GM21737 (cell line): ENCODE results near the gene ATF6B.
"Not testable (repeated sequence)": the region's sequence is repeated elsewhere in the genome, so short reads cannot be mapped to it uniquely, and the experiment has no call there.

ENCODE experiments used
- ATAC-seq: cut with Tn5 transposase; IDR thresholded peaks from one replicate; pipeline ENCODE4 v1.9.1; 2021; ENCODE audit warnings: mild to moderate bottlenecking, moderate library complexity; ENCODE audit not compliant: unreplicated experiment

ATF6B gene

DNA sequence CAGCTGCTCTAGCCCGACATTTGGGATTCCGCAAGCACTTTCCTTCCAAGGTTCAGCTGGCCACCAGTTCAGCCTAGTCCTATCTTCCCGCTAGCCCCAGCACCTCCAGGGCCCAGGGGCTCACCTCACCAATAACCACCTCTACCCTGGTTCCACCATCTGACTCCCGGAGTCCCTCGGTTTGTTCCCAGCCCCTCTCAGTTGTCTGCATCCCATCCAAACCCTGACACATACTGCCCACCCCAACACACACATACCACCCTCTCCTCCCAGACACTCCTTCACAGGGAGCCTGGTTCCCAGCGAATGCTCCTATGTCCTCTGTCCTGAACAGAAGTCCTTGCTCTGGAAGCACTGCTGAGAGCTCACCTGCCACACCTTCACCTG, 19.3 kb downstream of the ATF6B start:
- no peak for ATAC-seq

DNA sequence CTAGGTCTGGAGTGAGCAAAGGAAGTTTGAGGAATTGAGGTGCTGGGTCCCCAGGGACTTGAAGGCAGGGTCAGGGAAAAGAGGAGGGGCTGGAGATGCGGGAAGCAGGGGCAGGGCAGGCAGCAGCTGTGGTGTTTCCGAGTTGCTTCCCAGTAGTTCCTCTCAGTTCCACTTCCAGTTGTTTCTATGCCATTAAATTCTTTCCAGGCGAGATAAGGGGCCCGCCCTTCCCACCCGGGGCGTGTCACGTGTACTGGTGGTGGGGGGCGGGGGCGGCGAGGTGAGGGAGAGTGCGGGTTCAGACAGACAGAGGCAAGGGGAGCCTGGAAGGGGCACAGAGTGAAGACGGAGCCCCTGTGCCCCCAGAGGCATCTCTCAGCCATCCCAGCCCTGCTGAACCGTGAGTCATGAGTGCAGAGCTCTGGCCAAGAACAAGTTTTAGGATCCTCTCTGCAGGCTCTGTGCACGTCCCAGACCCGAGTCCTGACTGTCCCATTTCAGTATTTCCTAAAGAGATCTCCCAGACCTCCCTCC, 19.9 kb downstream of the ATF6B start:
- no peak for ATAC-seq

DNA sequence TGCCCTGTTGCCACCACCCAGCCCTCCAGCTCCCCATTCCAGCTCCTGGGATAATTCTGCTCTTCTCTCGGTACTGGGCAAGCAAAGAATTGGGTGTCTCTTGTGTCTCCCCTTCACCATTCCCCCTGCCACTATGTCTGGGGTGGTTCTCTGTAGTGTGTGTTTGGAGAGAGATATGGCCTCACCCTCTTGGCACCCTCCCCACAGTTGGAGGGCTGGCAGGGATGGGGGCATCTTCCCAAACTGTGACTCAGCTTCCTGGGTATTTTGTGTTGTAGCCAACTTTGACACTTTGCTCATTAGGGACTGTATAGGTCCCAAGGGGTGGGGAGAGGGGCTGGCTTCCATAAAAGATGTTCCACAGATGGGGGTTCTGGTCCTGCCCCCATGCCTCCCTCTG, 20.6 kb downstream of the ATF6B start:
- ATAC-seq, result no peak

DNA sequence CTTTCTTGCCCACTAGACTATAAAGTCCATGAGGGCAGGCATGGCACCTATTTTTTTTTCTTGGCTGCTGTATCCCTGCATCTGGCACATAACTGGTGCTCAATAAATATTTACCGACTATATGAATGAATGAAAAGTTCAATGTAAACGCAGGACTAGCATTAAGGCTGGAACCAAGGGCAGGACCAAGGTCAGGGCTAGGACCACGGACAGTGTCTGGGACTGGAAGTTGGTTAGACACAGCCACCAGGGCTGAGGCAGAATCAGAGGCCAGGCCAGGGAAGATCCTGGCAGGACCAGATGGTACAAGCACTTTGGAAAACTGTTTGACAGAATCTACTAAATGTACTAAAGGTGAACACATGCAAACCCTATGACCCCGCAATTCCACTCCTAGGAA, 22.6 kb downstream of the ATF6B start:
- ATAC-seq, result no peak

DNA sequence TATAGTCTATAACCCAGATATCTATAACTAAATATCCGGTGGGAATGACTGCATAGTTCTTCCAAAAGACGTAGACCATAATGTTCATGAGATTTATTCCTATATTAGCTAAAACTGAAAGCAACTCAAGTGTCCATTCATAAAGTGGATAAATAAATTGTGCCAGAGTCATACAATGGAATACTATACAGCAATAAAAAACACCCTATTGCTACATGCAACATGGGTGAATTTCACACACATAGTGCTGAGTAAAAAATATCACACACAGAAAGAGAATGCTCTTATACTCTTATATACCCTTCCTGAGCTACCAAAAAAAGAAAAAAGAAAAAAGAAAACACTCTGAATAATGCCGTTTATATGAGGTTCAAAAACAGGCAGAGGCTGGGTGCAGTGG, 25.8 kb downstream of the ATF6B start:
- no peak for ATAC-seq

DNA sequence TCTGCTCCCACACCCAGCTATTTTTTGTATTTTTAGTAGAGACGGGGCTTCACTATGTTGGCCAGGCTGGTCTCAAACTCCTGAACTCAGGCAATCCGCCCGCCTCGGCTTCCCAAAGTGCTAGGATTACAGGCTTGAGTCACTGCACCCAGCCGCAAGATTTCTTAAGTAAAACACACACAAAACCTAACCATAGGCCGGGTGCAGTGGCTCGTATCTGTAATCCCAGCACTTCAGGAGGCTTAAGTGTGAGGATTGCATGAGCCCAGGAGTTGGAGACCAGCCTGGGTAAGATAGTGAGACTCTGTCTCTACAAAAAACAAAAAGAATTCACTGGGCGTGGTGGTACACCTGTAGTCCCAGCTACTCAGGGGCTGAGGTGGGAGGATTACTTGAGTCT, 27.8 kb downstream of the ATF6B start:
- not testable (repeated sequence) for ATAC-seq

DNA sequence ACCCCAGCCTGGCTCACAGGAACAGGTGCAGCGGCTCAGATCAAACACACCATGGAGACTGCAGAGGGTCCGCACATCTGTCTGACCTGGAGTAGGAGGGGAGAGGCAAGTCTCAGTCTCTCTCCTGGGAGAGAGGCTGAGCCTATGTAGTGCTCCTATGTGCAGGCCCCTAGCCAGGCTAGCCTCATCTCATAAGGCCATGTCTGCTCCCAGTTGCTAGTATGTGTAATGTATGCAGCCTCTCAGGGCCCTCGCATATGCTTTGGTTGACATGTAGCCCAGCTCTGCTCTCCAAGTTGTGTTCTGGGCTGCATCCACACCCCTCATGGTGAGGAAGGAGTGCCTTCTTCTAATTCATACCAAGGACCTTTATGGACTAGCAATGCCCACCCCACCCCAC, 30.7 kb downstream of the ATF6B start:
- ATAC-seq, result no peak

DNA sequence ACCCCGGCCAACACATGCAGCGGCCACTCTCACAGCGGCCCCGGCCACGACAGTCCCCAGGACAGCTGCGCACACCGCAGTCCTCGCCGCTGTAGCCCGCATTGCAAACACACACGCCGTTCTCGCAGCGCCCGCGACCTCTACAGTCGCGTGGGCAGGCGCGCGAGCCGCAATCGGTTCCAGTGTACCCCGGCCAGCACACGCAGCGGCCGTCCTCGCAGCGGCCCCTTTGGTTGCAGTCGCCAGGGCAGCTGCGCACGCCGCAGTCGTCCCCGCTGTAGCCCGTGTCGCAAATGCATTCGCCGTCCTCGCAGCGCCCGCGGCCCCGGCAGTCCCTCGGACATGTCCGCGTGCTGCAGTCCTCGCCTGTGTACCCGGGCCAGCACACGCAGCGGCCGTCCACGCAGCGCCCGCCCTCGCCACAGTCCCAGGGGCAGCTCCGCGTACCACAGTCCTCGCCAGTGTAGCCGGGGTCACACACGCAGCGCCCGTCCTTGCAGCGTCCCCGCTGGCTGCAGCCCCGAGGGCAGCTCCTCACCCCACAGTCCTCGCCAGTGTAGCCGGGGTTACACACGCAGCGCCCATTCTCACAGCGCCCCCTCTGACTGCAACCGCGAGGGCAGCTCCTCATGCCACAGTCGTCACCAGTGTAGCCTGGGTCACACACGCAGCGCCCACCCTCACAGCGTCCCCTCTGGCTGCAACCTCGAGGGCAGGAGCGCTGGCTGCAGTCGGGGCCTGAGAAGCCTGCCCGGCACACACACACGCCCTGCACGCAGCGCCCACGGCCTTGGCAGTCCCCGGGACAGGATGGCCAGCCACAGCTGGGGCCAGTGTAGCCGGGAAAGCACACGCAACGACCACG, 31.4 kb downstream of the ATF6B start:
- ATAC-seq, result no peak

DNA sequence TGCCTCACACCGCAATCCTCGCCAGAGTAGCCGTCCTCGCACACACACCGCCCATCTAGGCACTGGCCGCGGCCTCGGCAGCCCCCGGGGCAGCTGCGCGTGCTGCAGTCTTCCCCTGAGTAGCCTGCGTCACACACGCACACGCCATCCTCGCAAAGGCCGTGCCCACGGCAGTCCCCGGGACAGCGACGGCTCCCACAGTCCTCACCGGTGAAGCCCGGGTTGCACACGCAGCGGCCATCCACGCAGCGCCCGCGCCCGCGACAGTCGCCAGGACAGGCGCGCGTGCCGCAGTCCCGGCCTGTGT, 32.0 kb downstream of the ATF6B start:
- ATAC-seq, result no peak

DNA sequence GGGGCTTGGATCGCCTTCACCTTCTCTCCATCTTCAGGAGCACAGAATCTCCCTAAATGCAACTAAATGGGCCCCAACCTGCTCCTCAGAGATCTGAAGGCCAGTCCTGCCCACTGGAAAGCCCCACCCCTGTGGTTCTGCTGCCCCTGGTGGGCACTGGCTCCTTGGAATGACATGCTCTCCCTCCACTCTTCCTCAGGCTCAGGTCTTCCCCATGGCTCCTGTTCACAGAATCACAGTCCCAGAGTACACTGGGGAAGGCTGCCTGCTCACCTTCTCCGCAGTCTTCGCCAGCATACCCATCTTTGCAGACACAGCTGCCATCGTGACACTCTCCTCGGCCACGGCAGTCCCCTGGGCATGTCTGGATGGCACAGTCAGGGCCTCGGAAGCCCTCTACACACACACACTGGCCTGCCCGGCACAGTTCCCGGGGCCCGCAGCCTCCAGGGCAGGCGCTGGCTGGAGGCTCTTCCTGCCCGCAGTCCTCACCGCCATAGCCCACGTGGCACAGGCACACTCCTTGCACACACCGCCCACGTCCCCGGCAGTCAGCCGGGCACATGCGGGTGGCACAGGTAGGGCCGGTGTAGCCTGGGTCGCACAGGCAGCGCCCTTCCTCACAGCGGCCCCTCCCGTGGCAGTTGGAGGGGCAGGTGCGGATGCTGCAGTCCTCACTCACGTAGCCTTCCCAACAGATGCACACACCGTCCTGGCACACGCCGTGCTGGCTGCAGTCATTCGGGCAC, 32.5 kb downstream of the ATF6B start:
- ATAC-seq, result no peak

DNA sequence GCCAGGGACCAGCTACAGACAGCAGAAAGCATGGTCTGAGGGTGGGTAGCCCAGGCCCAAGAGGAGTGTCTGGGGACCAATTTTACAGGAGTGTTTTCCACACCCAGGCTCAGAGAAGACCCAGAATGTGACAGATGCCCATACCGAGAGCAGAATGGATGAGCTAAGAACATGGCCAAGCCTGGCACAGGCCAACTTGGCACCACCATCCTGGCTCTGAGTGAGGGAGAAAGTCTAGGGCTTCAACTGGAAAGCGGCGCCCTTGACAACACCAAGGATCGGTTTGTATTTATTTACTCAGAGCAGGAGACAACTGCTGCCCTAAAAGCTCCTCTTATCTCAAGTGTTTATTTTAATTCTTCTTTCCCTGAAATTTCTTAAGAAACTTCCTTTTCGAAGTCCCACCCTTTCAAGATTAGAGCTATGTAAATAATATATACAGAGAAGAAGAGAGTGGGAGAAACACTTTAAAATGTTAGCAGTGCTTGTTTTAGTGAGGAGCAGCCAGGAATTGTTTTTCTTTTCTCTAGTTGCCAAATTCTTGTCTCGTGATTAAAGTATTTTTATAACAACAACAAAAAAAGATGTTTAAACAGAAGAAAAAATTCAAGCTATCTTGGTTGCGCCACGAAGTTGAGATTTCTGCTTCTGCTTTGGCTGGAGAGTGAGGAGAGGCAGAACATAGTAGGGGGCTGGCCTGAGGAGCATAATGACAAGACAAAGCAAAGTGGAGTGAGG, 35.1 kb downstream of the ATF6B start:
- no peak for ATAC-seq

DNA sequence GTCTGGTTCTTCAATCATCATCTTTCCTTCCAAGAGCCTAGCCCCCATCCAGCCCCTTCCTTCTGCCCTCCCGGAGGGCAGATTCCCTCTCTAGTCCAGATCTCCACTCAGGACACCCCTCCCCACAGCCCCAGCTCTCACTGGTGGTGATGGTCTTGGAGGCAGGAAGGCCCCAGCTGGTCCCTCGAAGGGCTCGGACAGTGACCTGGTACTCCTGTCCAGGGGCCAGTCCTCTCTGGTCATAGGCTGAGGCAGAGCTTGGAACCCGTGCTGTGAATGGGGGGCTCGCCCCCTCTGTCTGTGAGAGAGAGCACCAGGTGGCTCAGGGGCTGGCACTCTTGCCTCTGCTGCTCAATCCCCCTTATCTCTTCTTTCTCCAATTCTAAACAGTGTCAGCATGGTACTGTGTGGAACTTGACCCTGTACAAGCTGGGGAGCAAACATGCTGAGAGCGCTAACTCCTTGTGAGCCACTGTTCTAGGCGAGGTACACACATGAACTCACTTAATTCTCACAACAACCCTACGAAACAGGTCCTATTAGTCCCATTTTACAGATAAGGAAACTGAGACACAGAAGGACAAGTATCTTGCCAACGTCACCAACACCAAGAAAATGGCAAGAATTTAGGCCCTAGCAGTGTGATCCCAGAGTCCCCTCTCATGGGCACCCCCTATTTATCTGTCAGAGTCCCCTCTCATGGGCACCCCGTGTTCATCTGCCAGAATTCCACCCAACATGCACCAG, 38.8 kb downstream of the ATF6B start:
- no peak for ATAC-seq

DNA sequence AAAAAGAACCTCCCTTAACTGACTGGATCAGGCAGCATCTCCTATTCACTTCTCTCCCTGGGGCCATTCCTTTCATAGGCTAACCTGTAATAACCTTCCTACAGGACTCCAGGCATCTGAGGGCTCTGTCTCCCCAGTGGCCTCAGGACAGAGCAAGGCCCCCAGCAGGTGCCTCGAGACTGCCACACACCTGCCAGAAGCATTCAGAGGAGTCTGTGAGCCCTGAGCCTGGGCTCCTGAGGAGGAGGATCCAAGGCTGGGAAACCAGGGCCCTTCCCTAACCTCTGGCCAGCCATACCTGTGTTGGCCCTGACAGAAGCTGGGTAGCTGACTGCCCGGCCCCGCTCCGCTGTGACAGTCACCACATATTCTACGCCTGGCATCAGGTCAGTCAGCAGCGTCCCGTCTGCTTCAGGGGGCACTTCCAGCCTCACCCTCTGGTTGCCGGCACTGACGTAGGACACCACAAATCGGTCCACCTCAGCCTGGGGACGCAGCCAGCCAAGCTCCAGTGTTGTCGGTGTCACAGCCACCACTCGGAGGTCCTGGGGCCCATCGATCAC, 39.5 kb downstream of the ATF6B start:
- ATAC-seq, result no peak

DNA sequence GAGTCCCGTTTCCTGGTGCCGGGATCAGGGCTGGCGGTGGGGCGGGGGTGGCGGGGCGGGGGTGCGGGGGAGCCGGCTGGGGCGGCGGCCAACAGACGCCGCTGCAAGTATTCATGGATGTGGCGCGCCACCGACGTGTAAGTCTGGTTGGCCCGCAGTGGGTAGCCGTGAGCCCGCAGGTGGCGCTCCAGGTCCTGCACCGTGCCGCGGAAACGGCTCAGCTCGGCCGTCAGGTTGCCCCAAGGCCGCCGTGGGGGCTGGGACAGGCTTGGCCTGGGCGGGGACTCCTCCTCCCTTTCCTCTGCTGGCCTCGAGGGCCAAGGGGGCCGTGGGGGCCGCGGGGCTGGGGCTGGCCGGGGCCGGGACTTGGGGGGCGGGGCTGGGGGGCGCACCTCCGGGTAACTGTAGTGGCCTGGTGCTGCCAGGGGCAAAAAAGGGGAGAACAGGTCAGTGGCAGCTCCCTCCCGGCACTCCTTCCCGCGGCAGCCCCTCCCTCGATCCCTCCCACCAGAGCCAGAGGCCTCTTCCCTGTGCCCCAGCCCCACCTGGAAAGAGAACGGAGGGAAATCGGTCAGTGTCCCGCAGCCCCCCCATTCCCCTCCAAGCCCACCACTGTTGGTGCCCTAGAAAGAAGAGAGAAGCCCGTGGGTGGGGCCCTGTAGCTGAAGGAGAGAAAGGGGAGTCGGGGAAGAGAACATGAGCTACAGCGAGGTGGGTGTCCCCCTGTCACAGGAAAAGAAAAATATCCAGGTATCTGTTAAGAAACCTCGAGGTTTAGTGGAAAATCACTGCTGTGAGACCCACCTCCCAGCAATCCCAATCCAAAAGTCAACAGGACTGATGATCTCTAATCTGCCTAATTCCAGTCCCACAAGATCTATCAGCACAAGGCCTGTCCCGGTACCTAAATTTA, 40.2 kb downstream of the ATF6B start:
- no peak for ATAC-seq

DNA sequence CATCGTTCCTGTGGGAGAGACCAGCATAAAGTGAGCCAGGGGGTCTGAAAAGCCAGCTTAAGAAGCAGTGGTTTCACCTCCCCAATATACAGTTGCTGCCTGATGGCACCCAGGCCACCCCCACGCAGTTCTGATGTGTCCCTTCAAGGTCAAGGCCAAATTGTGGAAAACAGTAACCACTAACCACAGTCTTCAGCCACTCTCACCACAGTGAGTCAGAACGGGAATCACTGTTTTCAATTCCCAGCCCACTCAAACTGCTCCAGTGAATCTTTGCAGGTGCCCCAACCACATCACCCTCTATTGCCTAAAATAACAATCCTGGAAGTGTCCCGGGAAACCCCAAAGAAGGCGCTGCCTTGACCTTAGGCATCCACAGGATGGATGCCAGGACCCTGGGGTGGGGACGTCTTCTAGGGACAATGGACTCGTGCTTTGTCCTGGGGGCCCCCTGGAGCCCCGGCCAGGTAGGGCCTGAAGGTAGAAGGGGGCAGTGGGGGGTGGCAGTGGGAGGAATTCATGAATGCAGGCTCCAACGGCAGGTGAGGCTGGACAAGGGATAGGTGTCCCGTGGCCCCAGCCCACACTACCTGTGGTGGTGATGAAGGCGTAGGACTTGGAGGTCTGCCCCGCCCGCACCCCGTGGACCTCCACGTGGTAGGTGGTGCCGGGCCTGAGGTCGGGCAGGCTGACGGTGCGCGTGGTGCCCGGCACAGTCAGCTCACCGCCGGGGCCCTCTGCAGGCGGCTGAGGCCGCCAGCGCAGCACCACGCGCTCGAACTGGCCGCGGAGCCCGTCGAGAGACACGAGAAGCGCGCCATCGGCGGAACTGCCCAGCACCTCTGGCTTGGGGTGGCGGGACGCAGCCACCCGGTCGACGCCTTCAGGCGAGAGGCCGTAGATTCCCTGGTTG, 41.1 kb downstream of the ATF6B start:
- ATAC-seq, result no peak

DNA sequence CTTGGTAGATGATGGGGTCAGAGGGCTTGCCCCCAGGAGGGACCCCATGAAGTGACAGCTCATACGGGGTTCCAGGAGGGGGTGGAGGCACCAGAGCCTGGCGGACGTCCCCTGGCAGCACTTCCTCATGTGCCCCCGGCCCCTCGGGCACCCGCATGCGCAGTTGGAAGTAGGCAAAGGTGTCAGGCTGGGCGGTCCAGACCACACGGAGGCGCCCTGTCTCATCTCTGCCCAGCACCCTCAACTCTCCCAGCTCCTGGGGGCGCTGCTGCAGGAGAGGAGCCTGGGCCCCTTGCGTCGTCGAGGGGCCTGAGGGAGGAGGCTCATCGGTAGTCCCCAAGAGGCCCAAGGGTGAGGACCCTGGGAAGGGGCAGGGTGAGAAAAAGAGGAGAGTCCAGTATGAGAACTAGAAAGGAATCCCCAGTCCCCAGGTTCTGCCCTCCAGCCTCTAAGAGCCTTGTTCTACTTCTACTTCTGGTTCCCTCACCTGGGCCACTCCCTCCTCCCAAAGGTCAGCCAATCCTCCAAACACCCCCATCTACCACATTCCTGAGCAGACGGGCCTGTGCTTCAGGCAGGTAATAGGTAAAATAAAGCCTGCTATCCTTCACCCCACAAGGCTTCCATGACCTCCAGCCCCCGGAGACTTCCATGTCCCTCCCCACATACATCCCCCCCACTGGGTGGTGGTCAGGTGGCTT, 42.1 kb downstream of the ATF6B start:
- no peak for ATAC-seq

DNA sequence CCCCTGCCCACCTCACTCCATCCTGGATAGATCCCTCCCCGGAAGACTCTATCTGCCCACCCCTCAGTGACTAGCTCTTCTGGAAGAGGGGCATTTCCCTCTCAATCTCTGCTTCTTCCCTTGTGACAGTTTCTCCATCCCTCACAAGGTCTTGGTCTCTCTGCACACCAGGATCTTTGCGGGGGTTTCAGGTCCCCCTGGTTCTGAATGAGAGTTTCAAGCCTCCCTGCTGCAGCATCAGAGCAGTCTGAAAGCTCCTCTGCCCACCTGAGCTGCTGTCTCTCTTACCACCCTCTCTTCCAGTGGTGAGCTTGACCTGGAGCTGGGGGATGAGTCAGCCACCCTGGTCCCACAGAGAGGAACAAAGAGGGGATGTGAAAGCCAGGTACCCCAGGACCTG, 43.3 kb downstream of the ATF6B start:
- no peak for ATAC-seq
